HG02884 (cell line): ENCODE results near the gene PRDM16.

ENCODE experiments used
- ATAC-seq: cut with Tn5 transposase; IDR thresholded peaks from one replicate; pipeline ENCODE4 v1.9.1; 2021; ENCODE audit warnings: mild to moderate bottlenecking, moderate library complexity; ENCODE audit not compliant: unreplicated experiment

Gene PRDM16

DNA sequence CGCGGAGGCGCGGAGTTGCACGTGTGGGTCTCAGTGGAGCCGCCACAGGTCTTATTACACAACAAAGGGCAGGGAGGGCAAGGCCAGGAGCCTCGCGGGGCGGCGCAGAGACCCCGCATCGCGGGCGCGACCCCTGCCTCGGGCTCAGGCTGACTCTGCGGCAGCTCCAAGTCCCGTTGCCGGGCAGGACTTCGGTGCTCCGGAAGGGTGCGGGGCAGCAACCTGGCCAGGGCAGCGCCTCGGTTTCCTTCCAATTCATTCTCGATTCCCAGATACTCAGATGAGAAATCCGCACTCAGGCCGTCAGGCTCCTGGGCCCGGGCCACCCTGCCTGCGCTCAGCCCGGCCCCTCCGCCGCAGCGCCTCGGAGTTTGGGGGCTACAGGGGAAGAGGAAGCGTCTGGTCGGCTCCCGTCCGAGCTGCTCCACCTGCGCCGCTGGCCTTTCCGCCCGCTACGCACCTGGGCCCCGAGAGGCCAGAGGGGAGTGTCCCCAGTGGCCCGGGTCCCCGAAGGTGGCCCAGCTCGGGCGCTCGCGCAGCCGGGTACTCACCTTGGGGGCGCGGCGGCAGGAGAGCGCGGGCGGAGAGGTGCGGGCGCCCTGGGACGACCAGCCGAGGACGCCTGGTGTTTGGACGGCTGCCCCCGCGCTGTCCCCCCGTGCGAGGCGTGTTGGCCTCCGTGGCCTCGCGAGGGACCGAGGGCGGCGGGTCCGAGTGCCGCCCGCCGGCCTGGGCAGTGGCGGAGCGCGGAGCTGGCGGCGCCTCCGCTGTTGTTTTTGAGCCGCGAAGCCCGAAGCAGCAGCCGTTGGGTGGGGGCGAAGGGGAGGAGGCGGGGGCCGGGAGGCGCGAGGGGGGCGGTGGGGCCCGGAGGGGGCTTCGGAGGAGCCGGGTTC lies 1.1 kb upstream of the PRDM16 start:
- no peak for ATAC-seq

DNA sequence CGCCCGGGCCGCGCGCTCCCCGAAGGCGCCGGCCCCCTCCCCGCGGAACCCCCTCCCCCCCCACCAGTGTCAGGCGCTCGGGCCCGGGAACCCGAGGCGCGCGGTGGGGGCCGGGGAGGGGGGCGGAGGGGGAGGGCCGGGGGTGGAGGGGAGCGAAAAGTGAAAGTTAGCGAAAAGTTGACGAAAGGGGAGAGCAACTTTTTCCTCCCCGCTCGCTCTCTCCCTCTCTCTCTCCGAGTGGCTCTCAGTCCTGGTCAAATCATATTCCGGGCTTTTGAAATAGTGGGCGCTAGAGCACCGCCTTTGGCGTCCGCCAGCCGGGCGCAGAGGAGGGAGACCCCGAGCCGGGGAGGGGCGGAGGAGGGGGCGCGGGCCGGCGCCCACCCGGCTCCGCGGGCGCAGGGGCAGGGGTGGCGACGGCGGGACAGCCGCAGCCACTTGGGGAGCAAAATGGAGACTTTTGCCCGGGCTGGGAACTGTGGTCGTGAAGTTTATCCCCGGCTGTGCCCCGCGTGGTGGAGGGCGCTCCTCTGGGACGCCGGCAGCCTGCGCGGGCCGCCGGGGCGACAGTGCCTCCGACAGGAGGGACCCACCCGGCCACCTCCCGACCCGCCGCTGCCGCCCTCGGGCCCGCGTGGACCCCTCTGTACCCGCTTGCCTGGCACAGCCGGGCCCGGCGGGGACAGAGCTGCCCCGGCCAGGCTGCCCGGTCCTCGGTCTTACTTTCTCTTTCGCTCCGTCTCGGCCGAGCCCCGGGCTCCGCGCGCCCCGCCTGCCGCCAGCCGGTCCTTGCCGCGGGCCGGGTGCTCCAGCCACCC lies 697 bp downstream of the PRDM16 start:
- ATAC-seq: no peak

DNA sequence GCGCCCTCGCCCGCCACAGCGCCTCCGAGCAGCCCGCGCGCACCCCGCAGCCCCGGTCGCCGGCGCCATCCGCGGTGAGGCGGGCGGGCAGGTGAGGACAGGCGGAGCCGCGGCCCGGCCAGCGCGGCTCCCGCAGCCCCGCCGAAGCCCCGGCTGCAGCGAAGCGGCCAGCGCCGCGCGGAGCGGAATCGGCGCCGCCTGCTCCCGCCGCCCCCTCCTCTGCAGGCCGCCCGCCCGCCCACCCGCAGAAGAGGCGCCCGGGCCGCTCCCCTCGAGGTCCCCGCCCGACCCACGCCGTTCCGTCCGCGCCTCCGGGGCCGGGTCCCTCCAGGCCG lies 1.3 kb downstream of the PRDM16 start:
- ATAC-seq: no peak

DNA sequence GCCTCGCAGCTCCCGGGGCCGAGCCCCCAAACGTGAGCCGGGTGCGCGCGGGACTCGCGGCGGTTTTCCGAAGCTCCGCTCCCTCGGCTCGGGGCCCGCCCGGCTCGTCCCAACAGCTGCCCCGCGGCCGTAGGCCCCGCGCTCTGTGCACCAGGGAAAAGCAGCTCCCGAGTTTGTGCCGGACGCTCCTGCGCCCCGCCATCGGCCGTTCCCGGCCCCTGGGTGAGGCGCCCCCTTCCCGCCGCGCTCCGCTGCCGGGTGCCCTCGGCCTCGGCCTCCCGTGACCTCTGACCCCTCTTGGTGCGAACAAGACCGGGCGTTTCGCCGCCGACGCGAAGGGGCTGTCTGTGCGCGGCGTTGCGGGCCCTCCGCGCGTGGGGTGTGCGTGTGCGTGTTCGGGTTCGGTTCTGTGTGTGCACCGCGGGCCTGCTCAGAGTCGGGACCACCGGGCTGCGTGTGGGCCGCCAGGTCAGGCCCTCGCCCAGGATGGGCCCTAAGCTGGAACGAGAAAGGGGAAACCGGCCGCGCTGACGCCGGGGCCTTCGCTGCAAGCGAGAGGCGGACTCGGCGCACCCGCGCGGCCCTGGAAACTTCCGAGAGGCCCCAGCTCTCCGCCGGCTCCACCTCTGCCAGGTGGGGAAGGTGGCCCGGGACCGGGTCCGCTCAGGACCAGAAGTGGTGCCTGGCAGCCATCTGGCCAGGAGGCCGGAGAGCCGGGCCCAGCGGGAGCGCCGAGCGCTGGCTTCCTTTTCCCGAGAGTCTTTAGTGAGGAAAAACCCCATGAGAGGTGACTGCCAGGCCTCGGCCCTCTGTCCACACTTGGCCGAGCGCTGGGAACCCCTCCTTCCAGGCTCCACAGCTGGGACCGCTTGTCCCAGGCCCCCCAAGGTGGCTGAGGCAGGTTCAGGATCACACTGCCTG lies 1.9 kb downstream of the PRDM16 start:
- no peak for ATAC-seq

DNA sequence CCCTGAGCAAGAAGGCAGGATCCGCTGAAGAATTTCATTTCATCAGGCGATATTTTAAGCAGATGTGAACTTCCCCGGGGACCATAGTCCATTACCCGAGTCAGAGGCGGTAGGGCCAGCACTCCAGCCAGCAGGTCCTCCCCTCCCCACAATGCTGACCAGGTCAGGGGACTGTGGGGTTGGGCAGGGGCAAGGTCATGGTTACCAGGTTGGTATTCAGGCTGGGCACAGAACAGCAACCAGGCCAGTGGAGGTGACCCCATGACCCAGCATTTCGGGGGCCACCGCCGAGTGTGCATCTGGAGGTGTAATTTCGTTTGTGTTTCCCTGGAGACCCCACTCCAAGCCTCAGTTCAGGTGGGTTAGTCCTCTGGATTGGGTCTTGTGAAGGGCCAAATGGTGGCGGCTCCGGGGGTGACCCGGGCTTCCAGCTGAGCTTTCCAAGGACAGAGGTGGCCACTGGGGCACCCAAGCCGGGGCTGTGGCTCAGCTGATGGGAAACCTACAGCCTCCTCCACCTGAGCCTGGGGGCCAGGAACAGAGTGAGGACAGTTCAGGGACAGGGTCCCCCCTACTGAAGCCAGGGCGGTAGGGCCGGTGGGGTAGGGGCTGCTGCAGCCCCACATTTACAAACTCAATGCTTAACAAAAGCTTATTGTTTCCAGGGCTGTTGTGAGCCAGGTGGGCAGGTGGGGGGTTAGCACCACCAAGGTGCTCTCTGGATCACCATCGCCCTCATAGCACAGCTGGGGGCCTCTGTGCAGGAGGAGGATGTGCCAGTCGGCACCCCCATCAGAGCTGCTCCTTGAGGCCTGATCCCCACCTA lies 2.8 kb downstream of the PRDM16 start:
- no peak for ATAC-seq

DNA sequence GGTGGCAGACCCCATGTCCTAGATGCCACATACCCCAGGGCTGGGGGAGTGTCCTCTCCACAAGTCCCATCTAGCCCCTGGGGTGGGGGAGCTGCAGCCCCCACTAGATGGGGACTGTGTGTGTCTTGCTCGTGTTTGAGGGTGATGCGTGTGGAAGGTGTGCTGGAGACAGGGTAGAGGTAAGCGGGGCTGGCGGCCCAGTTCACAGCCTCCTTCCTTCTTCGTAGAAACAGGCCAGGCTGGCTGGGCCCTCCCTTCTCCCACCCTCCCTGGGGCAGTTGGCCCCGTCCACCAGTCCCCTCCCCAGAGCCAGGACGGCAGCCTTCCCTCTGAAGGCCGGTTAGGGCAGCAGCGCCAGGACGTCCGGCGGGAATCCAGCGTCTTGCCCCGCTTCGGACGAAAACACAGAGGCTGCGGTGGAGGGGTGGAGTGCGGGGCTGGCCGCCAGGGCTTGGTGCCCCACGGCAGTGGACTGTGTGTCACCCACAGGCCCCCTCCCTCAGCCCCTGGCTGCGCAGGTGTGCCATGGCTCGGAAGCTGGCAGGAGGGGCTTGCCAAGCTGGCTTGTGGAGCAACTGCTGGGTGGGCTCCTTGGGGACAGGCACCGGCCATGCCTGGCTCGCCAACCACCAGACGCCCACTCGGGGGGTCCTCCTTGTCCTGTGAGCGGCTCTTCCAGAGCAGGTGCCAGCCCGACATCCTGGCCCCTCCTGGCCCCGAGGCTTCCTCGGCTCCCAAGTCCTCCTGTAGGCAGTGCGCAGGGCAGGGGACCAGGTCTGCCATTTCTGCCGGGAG lies 3.6 kb downstream of the PRDM16 start:
- no peak for ATAC-seq

DNA sequence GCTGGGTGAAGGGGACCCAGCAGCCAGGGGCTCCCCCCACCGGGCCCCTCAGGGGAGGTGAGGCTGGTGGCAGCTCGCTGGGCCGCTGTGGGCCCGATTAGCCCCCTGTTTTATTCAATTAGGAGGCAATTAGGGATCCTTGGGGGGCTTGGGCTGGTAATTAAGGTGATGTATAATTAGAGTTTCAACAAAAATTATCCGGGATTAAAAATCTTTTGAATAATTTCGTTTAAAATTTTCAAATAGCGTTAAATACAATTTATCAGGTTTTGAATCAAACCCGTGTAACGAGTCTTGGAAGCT lies 4.1 kb downstream of the PRDM16 start:
- ATAC-seq: no peak

DNA sequence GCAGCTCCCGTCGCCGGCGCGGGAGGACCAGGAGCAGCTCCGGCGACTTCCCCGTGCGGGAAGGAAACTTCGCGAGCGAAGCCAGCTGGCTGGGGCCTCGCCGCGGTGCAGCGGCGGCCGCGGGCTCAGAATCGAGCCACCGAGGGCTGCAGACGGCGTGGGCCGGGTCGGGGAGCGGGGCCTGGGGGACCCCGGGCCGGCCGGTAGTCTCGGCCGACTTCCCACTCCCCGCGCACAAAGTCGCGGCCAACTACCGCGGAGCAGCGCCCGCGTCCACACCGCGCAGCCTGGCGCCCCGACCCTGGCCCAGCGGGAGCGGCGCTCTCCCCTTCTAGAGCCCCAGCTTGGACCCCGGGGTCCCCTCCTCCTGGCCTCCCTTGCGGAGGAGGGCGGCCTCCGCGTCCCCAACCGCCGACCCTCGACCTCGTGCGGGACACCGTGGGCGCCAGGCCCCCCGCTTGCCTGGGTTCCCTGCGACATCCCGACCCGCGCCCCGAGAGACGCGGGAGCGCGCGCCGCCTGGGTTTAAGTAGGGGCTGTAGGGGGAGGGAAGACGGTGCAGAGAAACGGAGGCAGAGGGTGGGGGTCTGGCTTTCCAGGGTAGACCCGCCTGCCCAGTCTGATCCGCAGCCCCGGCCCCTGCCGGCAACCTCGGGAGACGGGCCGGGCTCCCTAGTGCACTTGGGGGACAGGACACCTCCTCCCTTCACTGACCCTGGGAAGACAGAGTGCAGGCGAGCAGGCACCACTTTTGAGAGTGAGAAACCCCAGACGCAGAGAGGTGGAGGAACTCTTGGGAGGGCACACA lies 4.7 kb downstream of the PRDM16 start:
- ATAC-seq: no peak

DNA sequence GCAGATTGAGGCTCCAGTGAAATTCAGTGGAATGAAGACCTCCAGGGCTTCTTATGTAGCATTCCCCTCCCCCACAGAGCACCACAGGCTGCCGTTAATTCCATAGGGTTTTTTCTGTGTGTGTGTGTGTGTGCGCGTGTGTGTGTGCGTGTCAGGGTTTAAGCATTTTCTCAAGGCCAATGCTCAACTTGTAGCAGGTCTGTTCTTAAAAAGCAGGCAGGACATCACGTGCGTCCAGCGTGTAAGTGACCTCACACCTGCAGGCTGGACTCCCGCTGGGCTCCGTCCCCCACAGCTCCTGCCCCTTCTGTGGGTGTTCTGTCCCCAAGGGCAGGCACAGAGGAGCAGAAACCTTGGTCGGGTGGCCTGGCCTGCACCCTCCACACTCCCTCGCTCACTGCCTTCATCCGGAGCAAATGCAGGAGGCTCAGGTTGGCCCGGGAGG lies 5.3 kb downstream of the PRDM16 start:
- no peak for ATAC-seq

DNA sequence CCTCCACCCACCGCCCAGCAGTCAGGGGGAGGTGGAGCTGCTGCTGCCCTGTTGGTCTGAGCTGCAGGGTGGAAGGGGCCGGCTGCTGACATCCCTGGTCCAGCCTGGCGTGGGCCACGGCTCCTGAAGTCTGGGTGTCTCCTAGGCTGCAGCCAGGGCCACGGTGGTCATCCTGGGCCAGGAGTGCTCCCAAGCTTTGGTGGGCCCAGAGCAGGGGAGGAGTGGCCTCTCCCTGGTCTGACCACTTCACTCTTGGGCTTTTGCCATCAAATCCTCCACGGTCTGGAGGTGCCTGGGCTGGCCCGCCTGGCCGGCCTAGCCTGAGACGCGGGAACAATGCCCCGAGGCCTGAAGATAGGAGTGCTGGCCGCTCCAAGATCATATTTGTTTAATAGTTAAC lies 5.8 kb downstream of the PRDM16 start:
- ATAC-seq: no peak

DNA sequence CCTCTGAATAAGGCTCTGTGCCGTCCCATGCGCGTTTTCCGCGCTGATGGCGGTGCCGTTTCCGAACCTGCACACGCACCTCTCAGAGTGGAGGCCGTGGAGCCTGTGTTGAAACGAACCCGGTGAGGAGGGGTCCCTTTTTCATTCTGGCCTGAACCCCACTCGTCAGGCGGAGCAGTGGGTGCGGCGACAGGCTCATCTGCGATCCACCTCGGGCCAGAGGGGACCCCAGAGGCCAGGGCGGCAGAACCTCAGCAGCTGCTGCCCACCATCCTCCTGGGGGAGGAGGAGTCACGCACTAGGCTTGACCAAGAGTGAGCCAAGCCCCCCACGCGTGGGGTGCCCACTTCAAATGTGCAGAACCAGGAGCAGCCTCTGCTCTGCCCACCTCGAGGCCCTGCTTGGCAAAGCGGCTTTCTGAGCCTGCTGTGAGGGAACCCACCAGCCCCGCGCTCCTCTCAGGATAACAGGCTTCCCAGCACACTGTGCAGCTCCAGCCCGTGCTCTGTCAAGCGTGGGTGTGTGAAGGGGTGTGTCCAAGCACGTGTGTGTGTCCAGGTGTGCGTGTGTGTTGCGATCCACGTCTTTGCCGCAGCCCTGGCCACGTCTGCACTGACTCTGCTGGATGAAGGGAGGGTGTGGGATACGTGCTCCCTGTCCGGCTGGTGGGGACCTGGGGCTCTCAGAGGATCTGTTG lies 6.8 kb downstream of the PRDM16 start:
- no peak for ATAC-seq

DNA sequence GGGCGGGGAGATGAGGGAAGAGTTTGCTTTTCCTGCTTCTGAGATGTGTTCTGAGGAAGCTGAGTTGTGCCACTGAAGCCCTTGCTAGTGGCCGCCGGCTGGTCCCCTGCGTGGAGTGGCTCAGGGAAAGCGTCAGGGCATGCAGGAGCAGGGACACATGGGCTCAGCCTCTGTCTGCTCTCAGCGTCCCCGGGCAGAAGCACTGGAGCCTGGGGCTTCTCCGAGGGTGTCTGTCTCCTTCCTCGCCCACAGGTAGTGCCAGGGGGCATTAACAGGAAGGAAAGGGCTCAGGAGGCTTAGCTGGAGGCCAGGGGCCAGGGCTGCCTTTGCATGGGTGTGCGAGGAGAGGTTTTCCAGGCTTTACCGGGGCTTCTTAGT lies 7.3 kb downstream of the PRDM16 start:
- ATAC-seq: no peak

DNA sequence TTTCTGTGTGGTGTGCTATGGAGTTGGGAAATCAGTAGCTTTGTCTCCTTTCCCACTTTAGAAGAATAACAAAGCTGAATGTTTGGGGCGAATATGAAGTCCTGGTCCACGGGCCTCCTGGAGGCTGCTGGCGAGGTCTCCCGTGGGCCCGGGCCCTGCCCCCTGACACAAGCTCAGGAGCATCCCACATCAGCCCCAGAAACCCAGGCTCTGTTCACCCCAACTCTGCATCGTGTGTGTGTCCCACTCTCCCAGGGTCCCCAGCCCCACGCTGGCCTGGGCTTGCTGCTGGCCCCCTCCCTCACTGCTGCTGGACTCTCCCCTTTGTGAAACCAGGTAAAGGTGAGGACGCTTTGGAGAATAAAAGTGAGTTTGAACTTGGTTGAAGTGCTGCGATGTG lies 8.1 kb downstream of the PRDM16 start:
- ATAC-seq: no peak

DNA sequence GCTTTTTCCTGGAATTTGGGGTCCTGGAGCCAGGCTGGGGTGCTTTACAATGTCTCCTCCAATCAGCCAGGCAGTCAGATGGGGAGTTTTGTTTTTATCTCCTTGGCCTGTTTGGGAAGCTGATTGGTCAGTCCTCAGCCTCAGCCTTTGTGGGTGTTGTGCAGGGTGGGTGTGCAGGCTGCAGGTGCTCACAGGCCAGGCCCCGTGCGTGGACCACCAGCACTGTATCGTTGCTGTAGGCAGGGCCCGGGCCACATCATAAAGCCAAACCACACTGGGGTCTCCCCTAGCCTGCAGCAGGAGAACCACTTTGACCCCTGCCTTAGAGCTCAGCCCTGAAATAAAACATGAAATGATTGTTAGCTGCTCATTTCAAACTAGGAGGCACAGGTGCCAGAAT lies 8.6 kb downstream of the PRDM16 start:
- ATAC-seq: no peak

DNA sequence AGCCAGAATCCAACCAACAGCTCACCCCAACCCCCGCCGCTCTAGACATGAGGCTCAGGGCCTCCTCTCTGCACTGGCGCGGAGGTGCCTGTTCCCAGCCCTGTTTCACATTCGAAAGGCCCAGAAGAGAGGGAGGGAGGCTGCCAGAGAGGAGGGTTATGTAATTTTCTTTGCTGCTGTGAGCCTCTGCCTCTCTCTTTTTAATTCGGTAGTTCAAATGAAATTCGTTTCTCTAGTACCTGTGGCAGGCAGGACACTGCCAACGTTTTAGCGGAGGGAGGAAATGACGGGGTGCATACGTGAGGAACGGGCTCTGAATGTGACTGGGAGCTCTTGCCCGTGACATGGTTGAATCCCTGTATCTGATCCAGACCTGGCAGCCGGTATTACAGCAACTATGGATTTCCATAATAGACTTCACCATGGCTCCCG lies 9.4 kb downstream of the PRDM16 start:
- ATAC-seq: no peak

DNA sequence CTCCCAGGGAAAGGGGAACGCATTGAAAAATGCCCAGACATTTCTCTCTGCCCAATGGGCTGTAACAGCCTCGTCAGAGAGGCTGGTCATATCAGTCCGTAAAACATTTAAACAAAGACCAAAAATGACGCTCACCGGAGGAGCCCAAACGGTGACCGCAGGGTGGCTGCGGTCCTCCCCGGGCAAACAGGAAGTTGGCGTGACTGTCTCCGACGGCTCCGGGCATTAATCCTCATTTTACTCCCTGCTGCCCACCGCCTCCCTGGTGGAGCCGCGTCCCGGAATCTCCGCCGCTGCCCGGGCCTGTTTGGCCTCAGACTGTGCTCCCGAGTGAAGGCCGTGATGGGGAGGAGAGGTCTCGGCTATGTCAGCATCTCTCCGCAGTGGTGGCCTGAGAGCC lies 9.9 kb downstream of the PRDM16 start:
- no peak for ATAC-seq

DNA sequence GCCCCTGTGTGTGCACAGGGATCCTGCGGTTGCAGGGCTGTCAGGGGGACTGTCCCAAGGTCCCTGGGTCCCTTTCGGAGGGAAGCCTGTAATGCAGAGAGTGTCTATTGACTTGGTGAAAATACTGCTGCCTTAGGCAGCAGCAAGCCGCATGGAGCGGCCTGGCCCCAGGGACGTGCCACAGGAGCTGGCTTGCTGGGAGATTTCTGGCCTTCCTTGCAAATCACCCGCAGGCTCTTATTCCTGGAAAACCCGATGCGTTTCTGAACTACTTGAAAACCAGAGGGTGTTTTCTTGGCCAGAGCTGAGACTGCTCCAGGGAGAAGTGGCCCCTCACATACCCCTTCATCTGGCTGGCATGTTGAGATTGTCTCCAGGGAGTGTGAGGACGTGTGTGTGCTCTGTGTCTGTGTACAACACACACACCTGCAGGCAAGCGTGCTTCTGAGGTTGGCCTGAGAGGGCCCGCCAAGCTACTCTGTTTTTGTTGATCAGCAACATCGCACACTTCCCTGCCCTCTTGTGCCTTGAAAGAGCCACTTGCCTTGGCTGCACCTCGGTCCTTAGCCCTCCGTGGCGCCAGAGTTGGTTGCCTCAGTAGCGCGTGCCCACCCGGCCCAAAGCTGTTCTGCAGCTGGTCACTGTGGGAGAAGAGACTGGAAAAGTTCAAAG lies 10.5 kb downstream of the PRDM16 start:
- no peak for ATAC-seq
